ENCODE measurements around the gene PNPLA2. TPM values are rescaled to one million over a fixed set of nuclear protein-coding genes. Genes with fewer than 3 reads are reported as not detected.

The PNPLA2 gene
- total RNA-seq, 3 donors from 2014 or later: 103 to 266 (median 109) TPM

- H3K27ac ChIP-seq: peak within 1 kb of the TSS; percentile 79 to 94
- H3K27me3 ChIP-seq: no peaks in the 10 kb centered on the region
- intact Hi-C loops (cut with DNase I; ENCODE audit: low total_unique reads): no loop called here
Measured at GRCh38 chr11:827897-828192, 9.1 kb downstream of the PNPLA2 start, which contains the start of gene CRACR2B. CRACR2B (plus strand) TSS chr11:827919; CDS start chr11:828608, 689 bp downstream.

DNA sequence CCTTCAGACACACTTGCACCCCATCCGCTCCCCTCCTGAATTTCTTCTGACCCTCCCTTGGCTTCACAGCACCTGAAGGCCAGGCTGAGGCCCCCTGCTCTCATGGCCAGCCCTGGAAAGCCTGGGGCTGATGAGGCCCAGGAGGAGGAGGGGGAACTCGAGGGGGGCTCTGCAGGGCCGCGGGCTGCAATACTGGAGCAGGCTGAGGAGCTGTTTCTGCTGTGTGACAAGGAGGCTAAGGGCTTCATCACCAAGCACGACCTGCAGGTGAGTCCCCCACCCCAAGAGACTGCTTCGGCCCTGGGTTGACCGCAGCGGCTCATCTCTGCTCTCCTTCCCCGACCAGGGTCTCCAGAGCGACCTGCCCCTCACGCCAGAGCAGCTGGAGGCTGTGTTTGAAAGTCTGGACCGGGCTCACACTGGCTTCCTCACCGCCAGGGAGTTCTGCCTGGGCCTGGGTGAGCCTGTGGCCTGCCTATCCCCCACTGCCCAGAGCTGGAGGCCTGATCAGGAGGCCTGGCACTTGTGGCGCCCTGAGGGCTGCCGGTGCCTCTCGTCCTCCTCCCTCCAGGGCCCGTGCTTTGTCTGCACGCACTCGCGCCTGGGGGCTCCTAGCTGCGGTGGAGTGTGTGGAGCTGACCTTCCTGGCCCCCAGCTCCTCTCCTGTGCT, 9.9 kb downstream of the PNPLA2 start:
- Histone ChIP-seq H3K4me3 (peak overlapping the region; percentile 36 to 79 (median 45)), H3K4me1 (peaks cover 37 to 55% of the 10 kb centered on the region in 2 donors), H3K9me3 (no peaks in the 10 kb centered on the region), H3K27ac (peak overlapping the region; percentile 79 to 94), H3K36me3 (peaks cover 8% of the 10 kb centered on the region), H3K27me3 (no peaks in the 10 kb centered on the region)
- intact Hi-C loops (cut with DNase I; ENCODE audit: low total_unique reads): no loop called here
- no peak for DNase-seq (ENCODE audit: low spot score in 2 of 2)
- TF ChIP-seq POLR2A (IDR thresholded peaks at IDR 0.05) (no peak), CTCF (IDR thresholded peaks at IDR 0.05) (no peak), POLR2AphosphoS5 (IDR thresholded peaks at IDR 0.05) (no peak)

More at GRCh38 chr11:827897-828192, 9.1 kb downstream of the PNPLA2 start, which contains the start of gene CRACR2B:
- no peak for DNase-seq (ENCODE audit: low spot score in 2 of 2)
- peaks cover 37 to 55% of the 10 kb centered on the region in 2 donors for H3K4me1 ChIP-seq
- peaks cover 9% of the 10 kb centered on the region for H3K36me3 ChIP-seq
- H3K9me3 ChIP-seq: no peaks in the 10 kb centered on the region
- TF ChIP-seq CTCF (IDR thresholded peaks at IDR 0.05): no peak
- no peak for TF ChIP-seq POLR2A (IDR thresholded peaks at IDR 0.05)
- TF ChIP-seq POLR2AphosphoS5 (IDR thresholded peaks at IDR 0.05): no peak
- H3K4me3 ChIP-seq: peak within 1 kb of the TSS; percentile 39 to 79 (median 60)

GRCh38 chr11:829176-829846, 10.6 kb downstream of the PNPLA2 start:
- H3K9me3 ChIP-seq: no peaks in the 10 kb centered on the region
- DNase-seq (ENCODE audit: low spot score in 2 of 2): no peak
- TF ChIP-seq POLR2A (IDR thresholded peaks at IDR 0.05) (no peak), POLR2AphosphoS5 (IDR thresholded peaks at IDR 0.05) (peak in 1 of 3 donors; percentile 37), CTCF (IDR thresholded peaks at IDR 0.05) (no peak)
- no peaks in the 10 kb centered on the region for H3K27me3 ChIP-seq
- intact Hi-C loops (cut with DNase I; ENCODE audit: low total_unique reads): no loop called here
- peaks cover 1% of the 10 kb centered on the region for H3K36me3 ChIP-seq
- H3K4me3 ChIP-seq: peak overlapping the region; percentile 36 to 79 (median 45)
- H3K4me1 ChIP-seq: peaks cover 37 to 58% of the 10 kb centered on the region in 2 donors
- peak overlapping the region; percentile 65 to 94 for H3K27ac ChIP-seq

- Histone ChIP-seq H3K27ac (peak overlapping the region in 1 of 2 donors; percentile 94), H3K9me3 (no peaks in the 10 kb centered on the region), H3K4me1 (peaks cover 37 to 53% of the 10 kb centered on the region in 2 donors), H3K4me3 (peak overlapping the region; percentile 36 to 79 (median 45)), H3K27me3 (no peaks in the 10 kb centered on the region), H3K36me3 (no peaks in the 10 kb centered on the region)
- no peak for DNase-seq (ENCODE audit: low spot score in 2 of 2)
- TF ChIP-seq POLR2AphosphoS5 (IDR thresholded peaks at IDR 0.05): no peak
- TF ChIP-seq POLR2A (IDR thresholded peaks at IDR 0.05): no peak
- no peak for TF ChIP-seq CTCF (IDR thresholded peaks at IDR 0.05)
- intact Hi-C loops (cut with DNase I; ENCODE audit: low total_unique reads): no loop called here
Measured at GRCh38 chr11:829847-830294, 11.2 kb downstream of the PNPLA2 start.
